GM19351 (cell line): ENCODE data around the gene PLEKHG5.
"Not testable (repeated sequence)": the region's sequence is repeated elsewhere in the genome, so short reads cannot be mapped to it uniquely, and the experiment has no call there.

Experiments used
- ATAC-seq: cut with Tn5 transposase; IDR thresholded peaks from one replicate; pipeline ENCODE4 v1.9.1; 2021; ENCODE audit warnings: mild to moderate bottlenecking, moderate library complexity; ENCODE audit not compliant: unreplicated experiment

Gene PLEKHG5

GRCh38 chr1:6428453-6428852, 63.0 kb downstream of the PLEKHG5 start:
- not testable (repeated sequence) for ATAC-seq

GRCh38 chr1:6427441-6428390, 63.8 kb downstream of the PLEKHG5 start:
- no peak for ATAC-seq

- ATAC-seq, result no peak
Observed at GRCh38 chr1:6426972-6427350, 64.5 kb downstream of the PLEKHG5 start.

- ATAC-seq, result no peak
Observed at GRCh38 chr1:6426277-6426971, 65.0 kb downstream of the PLEKHG5 start.

GRCh38 chr1:6425658-6426057, 65.8 kb downstream of the PLEKHG5 start:
- ATAC-seq, result no peak

GRCh38 chr1:6424619-6425593, 66.6 kb downstream of the PLEKHG5 start, which contains the start of gene ESPN:
ESPN (plus strand) TSS chr1:6424776; CDS start chr1:6424956, 180 bp downstream.
- ATAC-seq, result no peak

- ATAC-seq, result no peak
Observed at GRCh38 chr1:6424000-6424565, 67.4 kb downstream of the PLEKHG5 start.

- peak; percentile 51 for ATAC-seq
Observed at GRCh38 chr1:6423321-6423999, 68.0 kb downstream of the PLEKHG5 start.

GRCh38 chr1:6421266-6421665, 70.2 kb downstream of the PLEKHG5 start:
- ATAC-seq, result no peak

- ATAC-seq, result no peak
Observed at GRCh38 chr1:6420454-6421042, 70.9 kb downstream of the PLEKHG5 start.

GRCh38 chr1:6419804-6420453, 71.5 kb downstream of the PLEKHG5 start, which contains the start of gene HES2:
HES2 (minus strand) TSS chr1:6419919; CDS start chr1:6419820, 99 bp downstream.
- ATAC-seq, result no peak

- ATAC-seq, result no peak
Observed at GRCh38 chr1:6419397-6419803, 72.1 kb downstream of the PLEKHG5 start.

GRCh38 chr1:6418668-6419396, 72.6 kb downstream of the PLEKHG5 start:
- no peak for ATAC-seq

- no peak for ATAC-seq
Observed at GRCh38 chr1:6417961-6418667, 73.4 kb downstream of the PLEKHG5 start.
